Measurements from ENCODE around the gene HAPLN1. TPM values are rescaled to one million over a fixed set of nuclear protein-coding genes. Genes with fewer than 3 reads are reported as not detected.

Gene HAPLN1
- total and polyA plus RNA-seq, 2 of the 8 experiments (the other 6 are each of a cell fraction or from before 2014, with no cell fraction given): 0.56 to 2.1 TPM

DNA sequence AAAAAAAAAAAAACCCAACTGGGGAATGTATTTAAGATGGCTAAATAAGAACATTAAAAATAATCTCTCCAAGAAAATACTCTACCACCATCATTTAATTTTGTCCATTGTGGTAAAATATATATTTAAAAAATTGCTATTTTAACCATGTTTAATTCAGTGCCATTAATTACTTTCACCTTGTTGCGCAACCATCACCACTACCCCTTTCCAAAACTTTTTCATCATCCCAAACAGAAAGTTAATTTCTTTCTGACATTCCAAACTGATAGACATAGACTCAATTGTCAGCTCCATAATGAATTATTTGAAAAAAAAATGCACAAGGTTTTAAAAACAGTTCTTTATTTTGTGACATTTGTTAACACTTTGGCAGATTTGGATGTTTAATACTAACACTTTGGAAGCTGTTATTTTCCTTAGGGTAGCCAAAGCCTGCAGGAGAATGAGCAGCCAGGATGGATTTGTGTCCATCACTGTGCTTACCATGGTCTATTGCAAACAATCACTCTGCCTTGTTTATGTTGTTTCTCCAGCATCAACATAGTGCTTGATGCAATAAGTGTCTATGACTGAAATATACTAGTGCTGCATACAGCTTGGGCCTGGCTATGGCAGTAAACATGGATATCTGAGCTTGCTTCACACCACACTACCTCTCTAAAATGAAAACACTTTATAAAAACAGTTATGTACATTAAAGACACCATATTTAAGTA, 62.7 kb downstream of the HAPLN1 start:
- 92 to 100% methylated on average over 1 of the region's 1 CpG for WGBS, 2 experiments (ENCODE audit: extremely low coverage in 1 of 2, insufficient coverage in 1 of 2, insufficient read length in 1 of 2, insufficient replicate concordance in 2 of 2, low coverage in 1 of 2, low lambda C conversion rate in 2 of 2, missing lambda C conversion rate in 1 of 2)
- CTCF ChIA-PET (ENCODE audit: partially characterized antibody): no interaction called here
- DNase-seq (ENCODE audit: low read depth in 1 of 2, low spot score in 2 of 2): no peak

More for the DNA sequence above, 62.7 kb downstream of the HAPLN1 start:
- Histone ChIP-seq H3K27ac (ENCODE audit: low read depth, low read length) (no peak overlapping the region), H2BK20ac (ENCODE audit: low read length) (no peak overlapping the region), H3K79me1 (ENCODE audit: low read depth, low read length) (no peaks in the 10 kb centered on the region), H3K23me2 (ENCODE audit: low read depth, low read length) (no peaks in the 10 kb centered on the region), H3K36me3 (ENCODE audit: control insufficient read depth in 2 of 4, insufficient read depth in 4 of 4, low read length in 3 of 4) (no peaks in the 10 kb centered on the region), H3K9me3 (ENCODE audit: insufficient read depth in 2 of 2, low read depth in 1 of 2, low read length in 1 of 2) (no peaks in the 10 kb centered on the region), H3K56ac (replicated peaks; ENCODE audit: insufficient read length, low read depth, low read length) (no peak overlapping the region), H3K4me1 (replicated peaks in 1 of 4; ENCODE audit: control insufficient read depth in 3 of 4, insufficient read depth in 4 of 4, low read length in 3 of 4) (no peaks in the 10 kb centered on the region; a peak in 1 of 7 replicates), H2BK12ac (ENCODE audit: low read depth, low read length) (no peak overlapping the region), H3K23ac (ENCODE audit: insufficient read length) (no peak overlapping the region), H3K79me2 (ENCODE audit: control insufficient read depth in 1 of 2, insufficient read depth in 2 of 2, low read length in 2 of 2) (no peaks in the 10 kb centered on the region), H2BK120ac (replicated peaks; ENCODE audit: low read depth, low read length) (no peak overlapping the region), H3K4me3 (ENCODE audit: extremely low read depth in 1 of 4, insufficient read depth in 2 of 4, low read depth in 3 of 4, low read length in 4 of 4) (no peak overlapping the region), H2AK5ac (ENCODE audit: low read depth, low read length) (no peak overlapping the region), H4K20me1 (replicated peaks in 1 of 2; ENCODE audit: control insufficient read depth in 1 of 2, insufficient read depth in 2 of 2, low read length in 2 of 2) (no peaks in the 10 kb centered on the region), H3K18ac (ENCODE audit: extremely low read depth, low read length) (no peak overlapping the region), H4K8ac (ENCODE audit: extremely low read depth, insufficient read depth, low read length) (no peak overlapping the region), H4K91ac (replicated peaks; ENCODE audit: insufficient read length, low read length) (no peak overlapping the region), H2AFZ (ENCODE audit: low read length) (no peak overlapping the region), H2BK15ac (ENCODE audit: low read length) (no peak overlapping the region), H4K5ac (ENCODE audit: insufficient read length, low read depth, low read length) (no peak overlapping the region), H2BK5ac (ENCODE audit: low read depth, low read length) (no peak overlapping the region), H3K4ac (replicated peaks; ENCODE audit: insufficient read length, low read depth, low read length) (no peak overlapping the region), H3K4me2 (ENCODE audit: insufficient read depth in 1 of 2, low read depth in 2 of 2, low read length in 2 of 2) (no peak overlapping the region), H3K14ac (ENCODE audit: insufficient read length) (no peak overlapping the region), H3K27me3 (replicated peaks in 1 of 4; ENCODE audit: control insufficient read depth in 3 of 4, extremely low read depth in 1 of 4, insufficient read depth in 3 of 4, low read length in 3 of 4) (no peaks in the 10 kb centered on the region), H3K9ac (replicated peaks in 1 of 4; ENCODE audit: extremely low read depth in 1 of 4, low read depth in 3 of 4, low read length in 3 of 4) (no peak overlapping the region)
- POLR2A ChIA-PET (ENCODE audit: partially characterized antibody): no interaction called here
- no peak for FAIRE-seq
- TF ChIP-seq, protein P1, sequence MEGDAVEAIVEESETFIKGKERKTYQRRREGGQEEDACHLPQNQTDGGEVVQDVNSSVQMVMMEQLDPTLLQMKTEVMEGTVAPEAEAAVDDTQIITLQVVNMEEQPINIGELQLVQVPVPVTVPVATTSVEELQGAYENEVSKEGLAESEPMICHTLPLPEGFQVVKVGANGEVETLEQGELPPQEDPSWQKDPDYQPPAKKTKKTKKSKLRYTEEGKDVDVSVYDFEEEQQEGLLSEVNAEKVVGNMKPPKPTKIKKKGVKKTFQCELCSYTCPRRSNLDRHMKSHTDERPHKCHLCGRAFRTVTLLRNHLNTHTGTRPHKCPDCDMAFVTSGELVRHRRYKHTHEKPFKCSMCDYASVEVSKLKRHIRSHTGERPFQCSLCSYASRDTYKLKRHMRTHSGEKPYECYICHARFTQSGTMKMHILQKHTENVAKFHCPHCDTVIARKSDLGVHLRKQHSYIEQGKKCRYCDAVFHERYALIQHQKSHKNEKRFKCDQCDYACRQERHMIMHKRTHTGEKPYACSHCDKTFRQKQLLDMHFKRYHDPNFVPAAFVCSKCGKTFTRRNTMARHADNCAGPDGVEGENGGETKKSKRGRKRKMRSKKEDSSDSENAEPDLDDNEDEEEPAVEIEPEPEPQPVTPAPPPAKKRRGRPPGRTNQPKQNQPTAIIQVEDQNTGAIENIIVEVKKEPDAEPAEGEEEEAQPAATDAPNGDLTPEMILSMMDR (IDR thresholded peaks at IDR 0.05; ENCODE audit: control extremely low read depth in 1 of 3, insufficient read depth in 1 of 3, low read depth in 1 of 3, low read length in 3 of 3): no peak
- no peak for TF ChIP-seq CREB1 (IDR thresholded peaks at IDR 0.05)
- TF ChIP-seq EGR1 (IDR thresholded peaks at IDR 0.05; ENCODE audit: borderline replicate concordance, low read depth, low read length): no peak
- TF ChIP-seq RNF2 (IDR thresholded peaks at IDR 0.05; ENCODE audit: borderline replicate concordance, low read depth, low read length, missing control alignments, poor library complexity, severe bottlenecking): no peak
- peak; percentile 88 for TF ChIP-seq CEBPB (IDR thresholded peaks at IDR 0.05; ENCODE audit: low read depth, low read length)
- TF ChIP-seq SP4 (IDR thresholded peaks at IDR 0.05; ENCODE audit: low read length): no peak
